NCI-H510A (cell line): Measurements from ENCODE around the gene STK11.

Source experiments
- DNase-seq: peaks from one replicate; lab custom pipeline; 2025; lab: John Stamatoyannopoulos, UW

Gene STK11

DNA sequence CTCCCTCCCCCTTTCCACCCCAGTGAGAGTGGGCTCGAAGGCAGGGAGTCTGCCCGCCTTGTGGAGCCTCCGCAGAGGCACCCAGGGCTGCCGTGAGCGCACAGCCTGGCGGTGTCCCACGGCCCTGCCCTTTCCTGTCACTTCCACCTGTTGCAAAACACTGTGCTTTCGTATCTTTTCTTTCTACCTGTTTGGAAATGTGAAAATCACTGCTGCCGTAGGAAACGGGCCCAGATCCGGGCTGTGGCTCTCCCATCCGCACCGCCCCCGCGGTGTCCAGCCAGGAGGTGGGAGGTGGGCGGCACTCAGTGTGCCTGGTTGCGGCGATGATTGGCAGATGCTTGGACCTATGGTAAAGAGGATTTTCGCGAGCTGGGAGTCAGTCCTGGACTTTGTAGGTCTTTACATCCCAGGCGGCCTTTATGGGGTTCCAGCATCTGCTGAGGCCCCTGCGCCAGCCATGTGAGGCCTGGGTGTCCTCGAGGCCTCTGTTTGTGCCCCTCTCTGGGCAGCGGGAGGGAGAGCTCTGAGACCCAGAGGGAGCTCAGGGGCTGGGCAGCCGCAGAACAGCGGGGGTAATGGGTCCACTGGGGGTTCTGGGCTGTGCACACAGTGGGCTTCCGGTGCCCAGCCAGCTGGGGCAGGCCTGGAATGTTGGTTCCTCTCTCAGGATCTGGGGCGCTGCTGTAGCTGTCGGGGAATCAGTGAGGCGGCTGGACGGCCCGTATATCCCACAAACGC lies 6.1 kb downstream of the STK11 start:
- DNase-seq = no peak

DNA sequence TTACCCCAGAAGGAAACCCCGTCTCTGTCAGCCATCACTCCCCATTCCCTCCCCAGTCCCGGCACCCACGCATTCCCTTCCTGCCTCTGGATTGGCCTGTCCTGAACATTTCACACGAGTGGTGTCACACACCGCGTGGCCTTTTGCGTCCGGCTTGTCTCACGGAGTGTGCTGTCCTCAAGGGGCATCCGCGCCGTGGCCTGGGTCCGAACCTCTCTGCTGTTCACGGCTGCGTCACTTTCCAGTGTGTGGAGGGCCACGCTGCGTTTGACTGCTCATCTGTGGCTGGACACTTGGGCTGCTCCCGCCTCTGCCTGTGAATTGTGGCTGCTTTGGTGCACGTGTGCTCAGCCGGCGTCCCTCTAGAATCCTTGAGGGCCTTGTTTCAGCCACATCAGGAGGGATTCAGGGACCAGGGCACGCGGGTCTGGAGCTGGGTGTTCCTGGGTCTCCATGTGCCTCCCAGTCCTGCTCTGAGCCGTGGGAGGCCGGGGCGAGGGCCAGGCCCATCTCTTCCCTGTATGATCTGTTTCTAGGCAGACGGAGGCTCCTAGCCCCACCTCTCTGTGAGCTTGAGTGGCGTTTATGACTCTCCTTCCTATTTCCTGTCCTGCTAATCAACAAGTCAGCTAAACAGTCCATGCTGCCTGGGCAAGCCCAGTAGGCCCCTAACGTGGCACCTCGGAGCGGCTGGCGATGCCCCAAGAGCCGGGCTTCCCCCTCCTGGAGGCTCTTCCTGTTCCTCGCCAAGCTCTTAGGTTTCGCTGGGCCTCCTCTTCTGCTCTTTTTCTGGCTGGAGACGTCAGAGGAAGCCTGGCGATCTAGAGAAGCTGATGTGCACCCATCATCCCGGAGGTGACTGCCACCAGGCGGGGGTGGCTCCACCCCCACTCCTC lies 8.1 kb downstream of the STK11 start:
- DNase-seq = peak; percentile 59

DNA sequence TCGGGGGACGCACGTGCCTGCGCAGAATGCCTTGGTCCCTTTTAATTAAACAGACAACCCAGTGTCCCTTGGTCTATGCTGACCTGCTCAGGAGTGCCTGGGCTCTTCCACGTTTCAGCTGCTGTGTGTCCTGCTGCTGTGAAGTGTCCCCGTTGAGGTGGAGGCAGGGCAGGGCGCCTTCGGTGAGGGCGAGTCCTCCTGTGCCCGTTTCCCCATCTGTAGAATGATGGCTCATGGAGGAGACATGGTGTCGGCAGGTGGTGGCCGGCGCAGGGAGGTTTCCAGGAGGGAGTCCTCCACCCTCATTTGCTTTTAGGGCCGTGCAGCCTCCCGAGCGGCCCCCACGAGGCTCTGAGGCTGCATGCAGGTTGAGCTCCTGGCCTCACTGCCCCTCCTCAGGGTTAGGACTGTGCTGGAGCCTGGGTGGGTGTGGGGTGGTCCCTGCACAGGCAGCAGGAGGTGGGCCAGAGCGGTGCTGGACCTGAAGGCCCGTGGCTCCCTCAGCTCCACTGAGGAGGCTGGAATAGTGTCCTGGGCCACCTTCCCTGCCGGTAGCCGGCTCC lies 8.8 kb downstream of the STK11 start:
- no peak for DNase-seq

DNA sequence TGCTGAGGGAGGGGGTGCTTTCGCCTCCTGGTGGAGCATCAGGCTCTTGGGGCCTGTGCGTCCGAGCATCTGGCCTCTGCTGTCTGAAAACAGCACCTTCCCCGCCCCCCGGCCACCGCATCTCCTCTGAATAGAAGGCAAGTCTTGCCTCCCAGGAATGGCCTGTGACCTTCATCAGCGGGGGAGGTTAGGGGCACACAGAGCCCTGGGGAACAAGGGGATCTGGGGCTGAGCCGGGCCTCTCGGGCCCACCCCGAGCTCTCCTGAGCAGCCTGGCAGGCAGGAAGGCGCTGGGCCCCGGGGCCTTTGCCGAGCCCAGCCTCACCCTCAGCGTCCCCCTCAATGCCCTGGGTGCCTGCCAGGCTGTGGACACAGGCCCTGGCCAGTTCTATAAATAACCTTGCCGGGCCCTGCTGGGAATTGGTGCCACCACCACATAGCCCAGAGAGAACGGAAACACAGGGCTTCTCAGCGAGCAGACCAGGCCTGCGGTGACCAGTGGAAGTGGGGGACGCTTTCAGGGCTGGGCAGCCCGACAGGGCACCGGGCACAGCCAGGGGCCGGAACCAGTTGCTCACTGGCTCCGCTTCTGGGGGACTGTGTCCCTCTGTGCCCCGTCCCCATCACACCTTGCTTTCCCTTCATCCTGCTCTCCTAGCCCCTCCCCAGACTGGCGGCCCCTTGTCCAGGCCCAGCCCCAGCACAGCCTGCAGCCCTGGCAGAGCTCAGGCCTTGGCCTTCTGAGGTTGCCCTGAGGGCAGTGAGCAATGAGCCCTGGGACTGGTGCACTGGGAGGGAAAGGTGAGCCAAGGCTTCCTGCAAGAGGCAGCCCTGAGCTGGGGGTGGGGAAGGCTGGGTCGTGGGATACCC lies 9.5 kb downstream of the STK11 start:
- no peak for DNase-seq

DNA sequence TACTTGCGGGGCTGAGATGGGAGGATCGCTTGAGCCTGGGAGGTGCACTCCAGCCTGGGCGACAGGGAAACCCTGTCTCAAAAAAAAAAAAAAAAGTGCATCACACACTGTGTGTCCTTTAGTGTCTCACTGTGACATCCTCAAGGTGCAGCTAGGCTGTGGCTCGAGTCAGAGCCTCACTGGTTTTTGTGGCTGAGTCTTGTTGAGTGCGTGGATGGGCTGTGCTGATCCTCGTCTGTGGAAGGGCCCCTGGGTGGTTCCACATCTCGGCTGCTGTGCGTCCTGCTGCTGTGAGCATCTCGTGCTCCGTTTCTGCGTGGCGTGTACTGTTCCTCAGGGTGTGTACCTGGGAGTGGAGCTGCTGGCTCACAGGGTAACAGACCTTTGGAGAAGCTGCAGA lies 11.2 kb downstream of the STK11 start:
- DNase-seq = no peak

DNA sequence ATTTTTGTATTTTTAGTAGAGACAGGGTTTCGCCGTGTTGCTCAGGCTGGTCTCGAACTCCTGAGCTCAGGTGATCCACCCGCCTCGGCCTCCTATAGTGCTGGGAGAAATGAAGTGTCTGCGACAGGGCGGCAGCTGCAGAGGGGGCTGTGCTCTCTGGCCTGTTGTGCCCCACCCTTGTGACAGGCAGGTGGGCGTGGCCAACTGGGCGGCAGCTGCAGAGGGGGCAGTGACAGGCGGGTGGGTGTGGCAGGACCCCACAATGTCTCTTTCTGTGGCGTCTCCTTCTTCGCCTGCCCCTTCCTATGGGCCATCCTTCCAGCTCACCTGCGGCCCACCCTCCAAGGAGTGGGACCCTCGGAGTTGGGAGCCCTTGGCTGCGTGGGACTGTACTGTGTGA lies 11.8 kb downstream of the STK11 start:
- no peak for DNase-seq

DNA sequence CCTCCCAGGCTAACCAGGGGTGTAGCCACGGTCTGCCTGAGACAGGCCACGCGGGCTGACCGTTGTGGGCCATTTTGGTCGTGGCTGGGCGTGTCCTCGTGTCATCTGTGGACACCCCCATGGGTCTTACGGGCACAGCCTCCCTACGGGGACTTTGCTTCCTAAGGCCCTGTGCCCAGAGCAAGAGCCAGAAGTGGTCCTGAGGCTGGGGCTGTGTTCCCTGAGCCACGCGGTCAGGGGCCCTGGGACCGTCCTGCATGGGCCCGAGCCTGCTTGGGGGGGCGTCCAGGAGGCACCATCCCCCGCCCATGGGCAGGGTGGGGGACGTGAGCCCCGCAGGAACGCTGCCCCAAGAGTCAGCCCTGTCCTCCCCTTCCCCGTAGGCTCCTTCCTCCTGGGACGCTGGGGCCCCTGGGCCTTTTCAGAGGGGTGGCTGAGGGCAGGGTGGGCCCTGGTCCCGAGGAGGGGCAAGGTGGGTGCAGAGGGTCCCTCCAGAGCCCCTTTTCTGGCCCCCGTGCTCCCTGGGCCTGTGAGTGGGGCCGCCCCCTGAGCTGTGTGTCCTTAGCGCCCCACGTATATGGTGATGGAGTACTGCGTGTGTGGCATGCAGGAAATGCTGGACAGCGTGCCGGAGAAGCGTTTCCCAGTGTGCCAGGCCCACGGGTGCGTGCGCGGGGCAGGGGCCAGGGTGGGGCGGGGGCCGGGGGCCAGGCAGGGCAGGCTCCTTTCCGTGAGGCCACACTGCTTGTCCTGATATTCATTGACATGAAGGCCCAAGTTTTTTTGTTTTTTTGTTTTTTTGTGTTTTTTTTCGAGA lies 13.4 kb downstream of the STK11 start:
- no peak for DNase-seq

DNA sequence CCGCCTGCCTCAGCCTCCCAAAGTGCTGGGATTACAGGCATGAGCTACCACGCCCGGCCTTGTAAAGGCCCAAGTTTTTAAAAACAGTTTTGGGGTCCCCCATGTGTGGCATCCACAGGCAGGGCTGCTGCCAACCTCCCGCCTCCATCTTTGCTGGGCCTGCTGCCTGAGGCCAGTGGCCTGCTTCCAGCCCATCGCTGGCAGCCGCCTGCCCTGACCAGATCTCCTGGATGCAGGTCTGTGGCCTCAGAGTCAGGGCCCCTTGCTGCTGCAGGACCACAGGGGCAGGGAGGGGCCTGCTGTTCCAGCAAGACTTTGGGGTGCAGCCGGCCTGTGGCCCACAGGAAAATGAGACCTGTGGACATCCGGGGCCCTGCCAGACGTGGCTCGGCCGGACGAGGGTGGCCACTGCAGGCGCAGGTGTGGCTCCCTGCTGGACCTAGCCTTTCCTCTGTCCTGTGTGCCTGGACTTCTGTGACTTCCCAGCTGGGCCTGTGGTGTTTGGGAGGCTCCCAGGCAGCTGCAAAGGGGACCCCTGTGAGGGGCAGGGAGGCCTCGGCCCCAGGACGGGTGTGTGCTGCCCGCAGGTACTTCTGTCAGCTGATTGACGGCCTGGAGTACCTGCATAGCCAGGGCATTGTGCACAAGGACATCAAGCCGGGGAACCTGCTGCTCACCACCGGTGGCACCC lies 14.4 kb downstream of the STK11 start:
- DNase-seq = no peak

DNA sequence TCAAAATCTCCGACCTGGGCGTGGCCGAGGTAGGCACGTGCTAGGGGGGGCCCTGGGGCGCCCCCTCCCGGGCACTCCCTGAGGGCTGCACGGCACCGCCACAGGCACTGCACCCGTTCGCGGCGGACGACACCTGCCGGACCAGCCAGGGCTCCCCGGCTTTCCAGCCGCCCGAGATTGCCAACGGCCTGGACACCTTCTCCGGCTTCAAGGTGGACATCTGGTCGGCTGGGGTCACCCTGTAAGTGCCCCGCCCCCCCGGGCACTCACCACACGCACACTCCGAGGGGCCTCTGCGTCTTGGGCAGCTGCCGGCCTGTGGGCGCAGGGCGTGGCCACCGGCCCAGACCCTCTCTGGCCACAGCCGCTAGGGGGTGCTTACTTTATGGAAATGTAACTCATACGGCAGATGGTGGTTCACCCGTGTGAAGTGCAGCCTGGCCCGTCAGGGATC lies 14.9 kb downstream of the STK11 start:
- DNase-seq = no peak

DNA sequence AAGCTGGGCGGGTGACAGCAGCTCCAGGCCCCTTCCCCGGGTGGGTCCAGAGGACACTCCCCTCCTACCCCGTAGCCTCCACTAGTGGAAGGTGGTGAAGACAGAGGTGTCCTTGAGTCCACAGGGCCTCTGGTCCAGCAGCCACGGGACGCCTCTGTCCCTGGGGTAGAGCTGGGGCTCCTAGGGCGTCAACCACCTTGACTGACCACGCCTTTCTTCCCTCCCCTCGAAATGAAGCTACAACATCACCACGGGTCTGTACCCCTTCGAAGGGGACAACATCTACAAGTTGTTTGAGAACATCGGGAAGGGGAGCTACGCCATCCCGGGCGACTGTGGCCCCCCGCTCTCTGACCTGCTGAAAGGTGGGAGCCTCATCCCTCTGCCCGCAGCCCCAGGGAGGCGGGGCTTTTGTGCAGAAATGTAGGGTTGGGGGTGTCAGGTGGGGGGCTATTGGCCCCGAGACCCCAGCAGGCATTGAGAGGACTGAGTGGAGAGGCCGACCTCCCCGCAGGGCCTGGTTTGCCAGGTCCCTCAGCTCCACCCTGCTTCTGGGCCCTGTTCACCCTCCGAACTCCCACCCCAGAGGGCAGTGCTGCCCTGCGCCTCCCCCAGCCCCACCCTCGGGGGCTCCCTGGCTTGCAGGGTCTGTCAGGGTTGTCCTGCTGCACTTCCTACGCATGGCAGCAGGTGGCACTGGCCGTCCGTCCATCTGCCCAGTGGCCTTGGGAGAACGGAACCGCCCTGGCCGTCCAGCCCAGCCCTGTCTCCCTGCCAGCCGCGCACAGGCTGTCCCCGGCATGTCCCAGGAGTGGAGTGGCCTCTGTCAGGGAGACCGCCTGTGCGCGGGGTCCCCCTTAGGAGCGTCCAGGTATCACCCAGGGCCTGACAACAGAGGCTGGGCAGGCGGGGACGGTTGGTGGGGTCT lies 15.7 kb downstream of the STK11 start:
- DNase-seq = no peak

DNA sequence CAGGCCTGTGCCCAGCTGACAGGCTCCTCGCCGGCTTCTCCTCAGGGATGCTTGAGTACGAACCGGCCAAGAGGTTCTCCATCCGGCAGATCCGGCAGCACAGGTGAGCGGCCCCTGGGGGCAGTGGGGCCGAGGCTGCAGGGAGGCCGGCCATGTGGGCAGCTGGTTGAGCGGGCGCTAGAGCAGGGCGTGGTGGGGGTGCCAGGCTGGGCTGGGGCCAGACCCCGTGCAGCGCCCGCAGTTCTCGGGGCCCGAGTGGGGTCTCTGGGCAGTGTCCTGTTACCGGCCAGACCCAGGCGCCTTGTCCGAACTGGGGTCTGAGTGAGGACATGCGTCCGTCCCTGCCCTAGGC lies 16.3 kb downstream of the STK11 start:
- no peak for DNase-seq

DNA sequence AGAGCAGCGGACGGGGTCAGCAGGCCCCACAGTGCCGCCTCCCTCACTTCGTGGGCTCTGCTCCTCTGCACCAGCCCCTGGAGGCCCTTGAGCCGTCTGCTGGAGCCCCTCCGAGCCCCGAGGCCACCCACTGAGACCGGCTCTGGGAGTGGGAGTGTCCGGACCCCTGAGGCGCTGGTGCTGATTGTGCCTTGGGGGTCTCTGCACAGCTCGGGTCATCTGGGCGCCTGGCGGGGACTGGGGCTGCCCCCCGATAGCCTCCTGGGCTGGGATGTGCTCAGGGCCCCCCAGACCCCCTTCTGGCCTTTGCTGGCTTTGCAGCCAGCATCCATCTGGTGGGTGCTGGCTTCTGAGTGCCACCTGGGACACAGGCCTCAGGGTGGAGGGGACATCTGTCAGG lies 16.8 kb downstream of the STK11 start:
- DNase-seq = no peak

DNA sequence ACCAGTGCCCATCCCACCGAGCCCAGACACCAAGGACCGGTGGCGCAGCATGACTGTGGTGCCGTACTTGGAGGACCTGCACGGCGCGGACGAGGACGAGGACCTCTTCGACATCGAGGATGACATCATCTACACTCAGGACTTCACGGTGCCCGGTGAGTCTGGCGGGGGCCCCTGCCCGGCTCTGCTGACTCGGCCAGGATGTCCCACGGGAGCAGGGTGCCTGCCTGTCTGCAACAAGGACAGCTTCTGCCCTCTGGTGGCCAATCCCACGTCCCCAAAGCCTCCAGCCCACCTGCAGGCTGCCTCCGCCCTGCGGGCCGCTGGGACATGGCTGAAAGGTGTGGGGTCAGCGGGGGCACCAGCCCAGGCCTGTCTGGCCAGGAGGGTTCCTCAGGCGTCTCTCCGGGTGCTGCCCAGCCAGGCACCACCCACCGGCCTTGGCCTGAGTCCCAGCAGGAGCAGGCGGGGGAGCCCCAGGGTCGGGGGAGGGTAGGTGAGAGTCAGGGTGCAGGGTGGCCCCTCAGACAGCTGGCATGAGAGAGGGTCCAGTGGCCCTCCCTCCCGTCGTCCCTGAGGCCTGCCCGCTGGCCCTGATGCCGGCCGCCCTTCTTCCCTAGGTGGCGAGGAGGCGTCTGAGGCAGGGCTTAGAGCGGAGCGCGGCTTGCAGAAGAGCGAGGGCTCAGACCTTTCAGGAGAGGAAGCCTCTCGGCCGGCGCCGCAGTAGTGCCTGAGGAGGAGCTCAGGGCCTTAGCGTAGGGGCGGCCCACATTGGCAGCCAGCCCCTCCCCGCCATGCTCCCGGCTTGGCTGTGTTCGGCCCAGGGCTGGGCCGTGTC lies 17.7 kb downstream of the STK11 start:
- no peak for DNase-seq

DNA sequence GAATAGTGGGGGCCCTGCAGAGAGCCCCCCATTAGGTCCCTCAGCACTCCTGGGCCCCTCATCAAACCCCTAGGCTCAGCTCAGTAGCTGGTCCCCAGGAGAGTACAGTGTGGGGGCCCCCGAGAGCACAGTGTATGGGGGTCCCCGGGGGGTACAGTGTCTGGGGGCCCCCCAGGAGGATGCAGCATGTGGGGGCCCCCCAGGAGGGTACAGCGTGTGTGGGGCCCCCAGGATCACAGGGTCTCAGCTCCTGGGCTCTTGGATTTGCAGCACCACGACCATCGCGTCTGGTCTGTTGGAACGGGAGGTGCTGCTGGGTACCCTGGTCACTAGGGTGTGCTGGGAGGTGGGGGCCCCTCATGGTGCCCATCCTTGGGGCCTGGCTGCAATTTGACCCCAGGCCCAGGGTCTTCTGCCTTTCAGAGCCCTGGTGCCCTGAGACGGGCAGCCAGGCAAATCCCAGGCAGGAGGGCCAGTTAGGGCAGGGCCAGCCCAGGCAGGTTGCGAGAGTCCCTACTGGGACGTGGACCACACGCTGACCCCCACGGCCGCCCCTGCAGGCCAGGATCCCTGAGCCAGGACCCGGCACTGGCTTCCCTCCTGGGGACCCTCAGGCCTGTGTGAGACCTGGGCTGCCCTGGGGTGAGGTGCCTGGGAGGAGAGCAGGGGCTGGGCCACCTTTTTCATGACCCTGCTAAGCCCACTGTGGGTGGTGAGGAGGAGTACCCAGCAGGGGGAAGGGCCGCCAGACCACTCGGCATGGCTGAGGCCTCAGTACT lies 18.7 kb downstream of the STK11 start:
- DNase-seq = no peak

DNA sequence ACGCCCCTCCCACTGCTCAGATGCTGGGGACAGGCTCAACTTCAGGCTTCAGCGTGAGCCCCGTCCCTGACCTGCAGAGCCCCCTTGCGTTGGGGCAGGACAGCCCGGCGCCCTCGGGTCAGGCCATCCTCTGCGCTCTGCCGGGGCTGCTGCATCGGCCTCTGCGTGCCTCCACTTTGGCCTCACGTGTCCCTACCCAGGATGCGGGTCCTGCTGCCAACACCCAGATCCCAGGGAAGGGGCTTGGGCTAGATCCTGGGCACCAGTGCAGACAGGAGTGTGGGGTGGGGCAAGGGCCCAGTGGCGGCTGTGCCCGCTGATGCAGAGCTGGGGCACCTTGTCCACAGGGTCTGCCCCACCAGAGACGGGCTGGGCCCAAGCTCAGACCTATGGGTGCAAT lies 19.3 kb downstream of the STK11 start:
- no peak for DNase-seq

DNA sequence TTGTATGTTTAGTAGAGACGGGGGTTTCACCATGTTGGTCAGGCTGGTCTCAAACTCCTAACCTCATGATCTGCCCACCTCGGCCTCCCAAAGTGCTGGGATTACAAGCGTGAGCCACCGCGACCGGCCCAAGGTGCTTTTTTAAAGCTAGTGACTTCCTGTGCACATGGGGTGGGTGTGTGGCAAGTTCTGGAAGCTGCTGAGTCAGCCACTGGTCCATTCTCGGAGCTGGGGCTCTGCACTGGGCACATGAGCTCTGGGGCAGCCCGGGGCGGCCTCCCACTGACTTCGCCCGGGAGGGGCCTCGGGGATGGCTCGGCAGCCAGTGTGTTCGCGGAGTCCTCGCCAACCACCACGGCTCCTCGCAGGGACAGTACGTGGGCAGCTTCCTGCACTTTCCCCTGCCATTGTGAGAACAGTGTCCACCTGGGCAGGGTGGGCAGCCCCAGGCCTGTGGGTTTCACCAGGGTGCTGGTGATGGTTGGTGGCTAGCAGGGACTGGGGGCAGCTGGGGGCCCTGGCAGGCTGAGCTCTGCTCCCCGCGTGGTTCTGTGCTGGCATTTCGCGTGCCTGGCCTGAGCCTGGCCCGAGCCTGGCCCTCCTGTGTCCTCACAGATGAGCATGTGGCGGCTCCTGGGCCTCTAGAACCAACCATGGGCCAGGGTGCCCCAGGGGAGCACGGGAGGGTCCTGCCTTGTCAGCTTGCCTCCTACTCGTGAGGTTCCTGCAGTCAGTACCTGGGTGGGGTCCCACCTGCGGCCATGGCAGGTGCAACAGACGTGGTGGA lies 20.1 kb downstream of the STK11 start:
- no peak for DNase-seq

DNA sequence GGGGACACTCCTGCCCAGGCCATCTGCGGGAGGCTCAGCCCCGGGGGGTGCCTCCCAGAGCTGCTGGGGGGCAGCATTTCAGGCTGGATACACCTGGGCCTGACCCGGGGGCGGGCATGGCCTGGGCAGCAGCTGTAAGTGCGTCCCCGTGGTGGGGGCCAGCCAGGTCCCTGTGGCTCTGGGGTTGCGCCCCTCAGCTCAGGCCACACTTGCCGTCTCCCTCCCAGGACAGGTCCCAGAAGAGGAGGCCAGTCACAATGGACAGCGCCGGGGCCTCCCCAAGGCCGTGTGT lies 20.6 kb downstream of the STK11 start:
- DNase-seq = no peak
